MM.1S (cell line): Measurements from ENCODE around the gene ZNF217.

ENCODE experiments used
- CTCF ChIP-seq: fragments of 300-600 bp; sonication (generic); IDR thresholded peaks from 2 replicates; pipeline ENCODE4 v1.5.1; 2016; ENCODE audit warnings: antibody characterized with exemption, low read length, mixed read lengths
- EZH2 ChIP-seq: fragments of 300-600 bp; sonication (generic); optimal IDR thresholded peaks from 2 replicates; pipeline ENCODE3; 2017; ENCODE audit warnings: low read depth, mild to moderate bottlenecking, antibody characterized with exemption, low read length, mixed read lengths

- TF ChIP-seq CTCF (no peak), EZH2 (no peak)
These were observed 4.8 kb upstream of the ZNF217 start for GRCh38 chr20:53598140-53599043.
